NCI-H2029 (cell line): ENCODE results near the gene CBR3.
"Not testable (repeated sequence)": the region's sequence is repeated elsewhere in the genome, so short reads cannot be mapped to it uniquely, and the experiment has no call there.

Experiments
- DNase-seq: peaks from one replicate; lab custom pipeline; 2025; lab: John Stamatoyannopoulos, UW

Gene CBR3

DNA sequence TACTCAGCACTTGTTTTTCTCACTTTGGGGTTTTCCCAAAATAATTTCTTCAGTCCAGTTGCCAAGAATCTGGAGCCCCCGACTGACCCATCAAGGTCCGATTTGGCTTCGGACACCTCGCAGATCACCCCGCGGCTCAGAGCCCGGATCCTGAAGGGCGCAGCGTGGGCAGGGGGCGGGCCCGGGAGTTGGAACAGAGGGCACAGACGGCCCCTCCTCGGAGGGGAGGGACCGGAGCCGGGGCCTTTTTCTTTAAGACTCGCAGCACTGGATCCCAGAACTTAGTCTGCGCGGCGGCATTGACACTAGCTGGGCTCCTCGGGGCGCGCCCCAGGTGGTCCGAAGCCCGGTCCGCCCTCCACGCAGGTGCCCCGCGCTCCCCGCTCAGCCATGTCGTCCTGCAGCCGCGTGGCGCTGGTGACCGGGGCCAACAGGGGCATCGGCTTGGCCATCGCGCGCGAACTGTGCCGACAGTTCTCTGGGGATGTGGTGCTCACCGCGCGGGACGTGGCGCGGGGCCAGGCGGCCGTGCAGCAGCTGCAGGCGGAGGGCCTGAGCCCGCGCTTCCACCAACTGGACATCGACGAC lies at the start of gene CBR3:
CBR3 (plus strand) TSS at position 277 of the 588 bp plus-strand sequence; CDS start at position 391, 114 bp downstream.
- DNase-seq: no peak

DNA sequence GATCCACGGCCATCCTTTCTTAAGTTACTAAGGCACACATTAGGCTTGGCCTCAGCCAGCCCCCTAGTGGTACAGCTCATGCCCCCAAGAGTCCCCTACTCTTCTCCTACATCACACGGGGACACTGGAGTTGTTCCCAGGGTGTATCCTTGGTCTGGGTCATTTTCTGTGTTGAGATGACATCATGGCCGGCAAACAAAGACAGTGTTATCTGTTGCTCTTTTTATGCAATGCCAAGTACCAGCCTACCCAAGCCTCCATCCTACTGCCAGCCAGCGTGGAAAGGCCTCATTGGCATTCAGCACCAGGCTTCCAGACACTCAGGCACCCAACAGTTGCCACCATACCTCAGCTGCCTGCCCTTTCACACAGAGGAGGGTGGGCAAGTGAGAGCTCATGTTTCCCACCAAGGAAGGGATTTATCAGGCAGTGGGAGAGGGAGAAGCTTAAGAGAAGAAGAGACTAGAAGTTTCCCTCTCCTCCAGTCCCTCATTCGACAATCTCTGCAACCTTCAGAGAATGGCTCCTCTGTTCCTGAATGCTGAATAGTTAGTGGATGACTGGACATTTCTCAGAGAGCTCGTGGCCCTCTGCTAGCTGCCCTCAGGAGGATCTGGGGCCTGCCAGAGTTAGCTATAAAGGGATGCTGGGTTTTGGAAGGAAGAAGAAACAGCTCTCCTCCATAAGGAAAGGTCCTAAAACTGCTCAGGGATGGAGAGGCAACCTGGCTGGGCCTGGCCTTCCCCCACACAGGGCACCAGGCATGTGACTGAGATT lies 47.3 kb upstream of the CBR3 start:
- DNase-seq: no peak

DNA sequence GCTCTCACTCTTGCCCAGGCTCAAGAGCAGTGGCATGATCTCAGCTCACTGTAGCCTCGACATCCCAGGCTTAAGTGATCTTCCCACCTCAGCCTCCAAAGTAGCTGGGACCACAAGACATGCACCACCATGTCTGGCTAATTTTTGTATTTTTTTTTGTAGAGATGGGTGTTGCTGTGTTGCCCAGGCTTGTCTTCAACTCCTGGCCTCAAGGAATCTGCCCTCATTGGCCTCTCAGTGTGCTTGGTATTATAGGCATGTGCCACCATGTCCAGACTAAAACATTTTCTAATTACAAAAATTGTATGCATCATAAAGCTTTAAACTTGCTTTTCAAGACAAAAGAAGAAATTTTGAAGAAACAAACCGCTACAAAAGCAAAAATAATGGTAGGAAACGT lies 44.9 kb upstream of the CBR3 start:
- no peak for DNase-seq

DNA sequence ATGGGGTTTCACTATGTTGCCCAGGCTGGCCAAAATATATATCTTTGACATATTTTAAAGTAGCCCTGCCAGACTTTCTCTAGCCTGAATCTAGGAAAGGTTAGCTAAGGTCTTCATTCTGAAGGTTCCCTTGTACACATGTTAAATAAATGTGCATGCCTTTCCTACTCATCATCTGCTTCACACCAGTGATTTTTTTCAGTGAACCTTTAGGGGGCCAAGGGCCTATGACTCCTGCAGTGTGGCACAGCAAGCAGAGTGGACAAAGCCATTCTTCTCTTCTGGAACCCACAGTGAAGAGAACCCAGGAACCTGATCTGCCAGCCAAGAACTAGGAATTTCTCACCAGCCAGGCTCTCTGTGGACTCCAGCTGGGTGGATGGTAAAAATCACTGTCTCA lies 42.2 kb upstream of the CBR3 start:
- no peak for DNase-seq

DNA sequence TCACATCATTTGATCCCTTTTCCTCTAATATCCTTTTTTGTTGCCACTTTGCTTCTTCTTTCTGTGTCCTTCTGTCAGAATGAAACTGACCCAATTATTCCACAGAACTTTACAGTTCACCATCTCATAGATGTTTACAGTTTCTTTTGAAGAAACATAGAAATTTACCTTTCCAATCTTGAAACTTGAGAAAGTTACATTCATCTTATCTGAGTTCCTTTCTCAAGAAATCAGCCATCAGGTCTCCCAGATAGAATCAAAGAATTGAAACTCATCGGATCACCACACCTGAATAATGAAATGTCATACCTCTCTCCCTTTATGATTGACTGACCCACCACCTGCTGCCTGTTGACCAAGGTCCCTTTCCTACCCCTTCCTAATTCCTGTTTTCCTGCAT lies 41.4 kb upstream of the CBR3 start:
- no peak for DNase-seq

DNA sequence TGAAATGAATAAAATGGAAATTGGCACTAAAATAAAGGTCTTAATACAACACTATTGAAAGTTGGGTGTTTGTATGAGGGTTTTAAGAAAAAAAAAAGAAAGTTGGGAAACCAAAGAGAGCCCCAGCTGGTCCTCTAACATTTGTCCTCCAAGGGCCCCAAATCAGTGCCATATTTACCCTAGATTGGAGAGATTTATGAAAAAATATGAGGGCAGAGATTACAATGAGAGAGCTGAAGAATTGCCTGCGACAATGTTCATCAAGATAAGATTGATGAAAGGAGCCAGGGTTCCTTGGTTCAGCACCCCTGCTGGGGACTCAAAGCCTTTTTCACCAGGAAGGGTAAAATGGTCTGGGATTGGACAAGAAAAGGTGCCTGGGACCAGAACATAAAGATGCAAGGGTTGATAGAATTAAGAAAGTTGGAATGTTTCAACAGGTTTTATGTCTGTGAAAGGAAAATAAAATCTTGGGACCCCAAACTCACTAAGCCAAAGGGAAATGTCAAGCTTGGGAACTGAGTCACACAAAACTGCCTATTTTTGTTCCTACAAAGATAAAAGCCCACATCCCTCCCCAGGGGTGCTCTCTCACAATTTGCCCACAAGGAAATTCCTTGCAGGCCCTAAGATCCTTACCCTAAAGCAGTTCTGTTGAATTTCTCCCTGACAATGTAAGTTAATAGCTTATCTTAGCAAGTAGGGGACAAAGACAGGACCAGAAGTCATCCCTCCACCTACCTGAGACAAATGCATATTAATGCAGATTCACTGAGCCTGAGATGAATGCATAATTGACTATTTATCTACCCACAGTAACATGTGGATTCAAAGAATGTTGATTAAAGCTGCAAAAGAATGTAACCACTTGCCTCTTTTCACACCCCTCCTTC lies 38.2 kb upstream of the CBR3 start:
- no peak for DNase-seq

DNA sequence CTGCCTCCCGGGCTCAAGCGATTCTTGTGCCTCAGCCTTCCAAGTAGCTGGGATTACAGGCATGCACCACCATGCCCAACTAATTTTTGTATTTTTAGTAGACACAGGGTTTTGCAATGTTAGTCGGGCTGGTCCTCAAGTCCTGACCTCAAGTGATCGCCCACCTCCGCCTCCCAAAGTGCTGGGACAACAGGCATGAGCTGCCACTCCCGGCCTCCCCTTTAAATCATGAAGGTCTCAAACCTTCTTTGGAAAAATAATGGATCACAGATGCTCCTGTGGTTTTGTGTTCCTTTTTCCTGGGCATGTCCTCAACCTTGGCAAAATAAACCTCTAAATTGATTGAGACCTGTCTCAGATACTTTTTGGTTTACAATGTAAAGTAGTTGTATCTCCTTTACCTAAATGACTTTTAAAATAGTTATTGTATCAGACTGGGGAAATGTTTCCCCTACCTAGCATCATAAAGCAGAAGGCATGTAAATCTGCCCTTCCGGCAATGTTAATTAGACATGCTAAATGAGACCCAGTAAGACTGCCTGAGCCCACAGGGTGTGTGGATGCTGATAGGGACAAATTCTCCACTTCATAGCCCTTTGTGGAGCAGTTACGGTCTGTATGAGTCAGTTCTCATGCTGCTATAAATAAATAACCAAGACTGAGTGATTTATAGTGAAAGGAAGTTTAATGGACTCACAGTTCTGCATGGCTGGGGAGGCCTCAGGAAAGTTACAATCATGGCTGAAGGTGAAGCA lies 37.3 kb upstream of the CBR3 start:
- DNase-seq: no peak

DNA sequence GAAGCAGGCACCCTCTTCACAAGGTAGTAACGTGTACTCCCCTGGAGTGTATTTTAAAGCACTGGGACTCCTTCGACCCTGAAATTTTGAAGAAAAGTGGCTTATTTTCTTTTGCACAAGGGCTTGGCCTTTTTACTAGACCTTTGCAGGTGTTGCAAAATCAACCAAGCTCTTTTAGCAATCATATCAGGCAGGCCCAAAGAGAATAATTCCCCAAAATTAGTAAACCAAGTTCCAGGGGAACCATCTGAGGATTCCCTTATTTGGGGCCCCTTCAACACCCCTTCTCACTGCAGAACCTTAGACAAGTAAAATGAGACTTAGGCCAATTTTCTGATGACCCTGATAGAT lies 36.7 kb upstream of the CBR3 start:
- DNase-seq: no peak

DNA sequence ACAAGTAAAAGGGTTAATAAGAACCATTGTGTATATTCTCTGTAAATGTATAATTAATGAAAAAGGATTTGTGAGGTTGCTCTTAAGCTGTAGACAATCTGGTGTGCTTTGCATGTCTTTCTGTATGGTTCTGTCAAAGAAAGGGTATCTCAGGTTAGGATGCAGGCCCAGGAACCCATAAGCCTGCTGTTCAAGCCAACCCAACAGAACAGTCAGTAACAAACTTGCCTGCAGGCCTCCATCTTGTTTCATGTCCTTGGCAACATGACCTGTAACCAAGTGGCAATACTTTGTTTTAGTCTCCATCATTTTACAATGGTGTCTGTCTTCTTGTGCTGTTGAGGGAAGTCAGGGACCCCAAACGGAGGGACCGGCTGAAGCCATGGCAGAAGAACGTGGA lies 35.9 kb upstream of the CBR3 start:
- DNase-seq: no peak

DNA sequence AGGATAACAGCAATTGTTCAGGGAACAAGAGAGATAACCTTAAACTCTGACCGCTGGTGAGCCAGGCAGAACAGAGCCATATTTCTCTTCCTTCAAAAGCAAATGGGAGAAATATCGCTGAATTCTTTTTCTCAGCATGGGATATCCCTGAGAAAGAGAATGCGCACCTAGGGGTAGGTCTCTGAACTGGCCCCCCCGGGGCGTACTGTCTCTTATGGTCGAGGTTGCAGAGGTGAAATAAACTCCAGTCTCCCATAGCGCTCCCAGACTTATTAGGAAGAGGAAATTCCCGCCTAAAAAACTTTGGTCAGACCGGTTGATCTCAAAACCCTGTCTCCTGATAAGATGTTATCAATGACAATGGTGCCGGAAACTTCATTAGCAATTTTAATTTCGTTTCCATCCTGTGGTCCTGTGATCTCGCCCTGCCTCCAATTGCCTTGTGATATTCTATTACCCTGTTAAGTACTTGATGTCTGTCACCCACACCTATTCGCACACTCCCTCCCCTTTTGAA lies 35.1 kb upstream of the CBR3 start:
- not testable (repeated sequence) for DNase-seq

DNA sequence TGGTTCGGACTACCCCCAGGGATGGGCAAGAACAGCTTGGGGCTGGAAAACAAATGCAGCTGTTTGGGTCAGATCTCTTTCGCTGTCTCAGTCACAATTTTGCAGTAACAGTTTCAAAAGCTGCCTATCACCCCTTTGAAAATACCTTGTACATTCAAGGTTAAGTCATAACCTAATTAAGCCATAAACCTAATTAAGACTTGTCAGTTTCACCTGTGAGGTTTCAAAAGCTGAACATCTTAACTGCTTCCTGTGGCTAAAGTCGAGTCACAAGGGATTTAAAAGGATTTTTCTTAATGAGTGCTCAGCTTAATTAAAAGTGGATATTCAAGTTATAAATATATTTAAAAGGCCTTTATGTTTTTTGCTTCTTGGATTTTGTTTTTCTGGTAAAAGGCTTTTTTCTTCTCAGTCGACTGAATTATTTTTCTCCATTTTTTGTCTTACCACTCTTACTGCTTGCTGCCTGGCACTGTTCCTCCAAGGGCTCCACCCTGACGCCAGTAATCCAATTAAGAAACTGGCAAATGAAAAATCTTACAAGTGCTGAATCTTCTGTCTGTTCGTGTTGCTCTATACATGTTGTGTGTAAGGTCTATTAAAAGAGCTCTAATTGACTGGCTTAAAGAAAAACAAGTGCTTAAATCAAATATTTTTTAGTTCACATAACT lies 33.8 kb upstream of the CBR3 start:
- no peak for DNase-seq

DNA sequence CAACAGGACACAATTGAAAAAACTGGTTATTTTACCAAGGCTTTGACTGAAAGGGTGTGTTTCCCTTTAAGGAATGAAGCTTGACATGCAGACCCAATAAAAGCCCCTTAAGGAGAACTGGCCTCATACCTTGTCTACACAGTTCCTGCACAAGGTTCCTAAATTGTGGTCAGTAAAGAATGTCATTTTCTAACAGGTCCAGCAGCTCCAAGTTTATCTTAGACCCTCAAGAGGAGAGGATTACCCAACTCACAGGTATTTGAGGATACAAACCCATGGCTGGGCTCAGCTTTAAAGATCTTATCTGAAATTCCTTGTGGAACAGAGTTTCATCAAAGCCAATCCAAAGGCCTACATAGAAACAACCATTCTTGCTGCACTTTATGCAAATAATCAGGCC lies 31.4 kb upstream of the CBR3 start:
- DNase-seq: no peak

DNA sequence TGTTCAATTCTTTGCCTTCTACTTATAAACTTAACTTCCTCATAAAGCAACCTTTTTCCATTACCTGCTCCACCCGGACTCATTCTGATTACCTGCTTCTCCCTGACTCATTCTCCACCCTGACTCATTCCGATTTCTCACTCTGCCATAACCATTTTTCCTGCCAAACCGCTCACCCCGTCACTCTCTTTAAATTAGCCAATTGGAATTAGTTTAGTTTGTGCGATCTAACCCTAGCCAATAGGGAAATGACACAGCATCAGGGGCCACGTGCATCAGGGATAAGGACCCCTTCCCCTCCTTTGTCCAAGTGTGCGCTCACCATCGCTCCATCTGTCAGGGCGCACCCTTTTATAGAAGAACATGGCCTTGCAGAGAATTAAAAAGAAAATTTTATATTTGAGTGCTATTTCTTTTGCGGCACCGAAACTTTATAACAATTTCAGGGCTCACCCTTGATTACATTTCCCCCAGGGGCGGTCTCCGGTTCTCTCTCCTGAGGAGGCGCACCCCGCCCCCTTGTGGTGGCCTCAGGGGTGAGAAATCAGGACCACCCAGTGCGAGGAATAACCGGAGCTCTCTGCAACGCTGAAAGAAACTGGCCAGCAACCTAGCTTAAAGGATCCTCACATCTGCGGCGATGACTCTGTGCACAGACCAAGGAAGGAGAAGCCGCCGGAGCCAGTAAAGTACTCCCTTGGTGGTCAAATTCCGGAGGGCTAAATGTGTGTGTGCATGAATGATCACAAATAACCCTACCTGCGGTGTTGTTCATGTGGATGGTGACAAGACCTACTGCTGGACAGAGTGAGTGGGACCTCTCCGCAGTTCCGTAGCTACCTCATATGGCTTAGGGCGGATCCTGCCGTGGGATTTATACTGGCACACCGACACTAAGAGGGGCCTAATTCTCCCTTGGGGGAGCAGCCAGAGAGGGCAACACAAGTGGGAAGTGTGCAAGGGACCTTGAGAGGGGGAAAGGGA lies 30.3 kb upstream of the CBR3 start:
- no peak for DNase-seq

DNA sequence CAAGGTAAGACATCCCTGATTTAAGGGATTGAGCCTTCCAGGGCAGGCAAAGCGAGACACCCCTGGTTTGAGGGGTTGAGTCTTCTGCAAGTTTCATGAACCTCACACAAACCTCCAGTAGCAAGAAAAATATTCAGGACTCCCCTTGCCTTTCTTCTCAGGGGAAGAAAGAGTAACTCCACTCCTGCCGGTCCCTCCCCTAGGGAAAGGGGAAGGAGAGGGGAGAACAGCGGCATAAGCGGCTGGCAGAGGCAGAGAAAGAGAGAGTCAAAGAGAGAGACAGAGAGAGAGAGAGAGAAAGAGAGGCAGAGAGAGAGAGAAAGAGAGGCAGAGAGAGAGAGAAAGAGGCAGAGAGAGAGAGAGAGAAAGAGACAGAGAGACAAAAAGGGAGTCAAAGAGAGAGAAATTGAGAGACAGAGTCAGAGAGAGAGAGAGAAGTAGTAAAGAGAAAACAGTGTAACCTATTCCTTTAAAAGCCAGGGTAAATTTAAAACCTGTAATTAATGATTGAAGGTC lies 29.5 kb upstream of the CBR3 start:
- no peak for DNase-seq

DNA sequence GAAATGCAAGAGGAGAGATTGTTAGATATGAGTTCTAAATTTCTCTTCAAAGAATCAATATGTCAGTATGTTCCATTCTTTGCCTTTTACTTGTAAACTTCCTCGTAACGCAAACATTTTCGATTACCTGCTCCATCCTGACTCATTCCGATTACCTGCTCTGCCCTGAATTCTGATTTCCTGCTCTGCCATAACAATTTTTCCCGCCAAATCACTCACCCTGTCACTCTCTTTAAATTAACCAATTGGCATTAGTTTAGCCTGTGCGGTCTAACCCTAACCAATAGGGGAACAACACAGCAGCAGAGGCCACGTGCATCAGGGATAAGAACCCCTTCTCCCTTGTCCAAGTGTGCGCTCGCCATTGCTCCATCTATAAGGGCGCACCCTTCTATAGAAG lies 25.0 kb upstream of the CBR3 start:
- DNase-seq: no peak

DNA sequence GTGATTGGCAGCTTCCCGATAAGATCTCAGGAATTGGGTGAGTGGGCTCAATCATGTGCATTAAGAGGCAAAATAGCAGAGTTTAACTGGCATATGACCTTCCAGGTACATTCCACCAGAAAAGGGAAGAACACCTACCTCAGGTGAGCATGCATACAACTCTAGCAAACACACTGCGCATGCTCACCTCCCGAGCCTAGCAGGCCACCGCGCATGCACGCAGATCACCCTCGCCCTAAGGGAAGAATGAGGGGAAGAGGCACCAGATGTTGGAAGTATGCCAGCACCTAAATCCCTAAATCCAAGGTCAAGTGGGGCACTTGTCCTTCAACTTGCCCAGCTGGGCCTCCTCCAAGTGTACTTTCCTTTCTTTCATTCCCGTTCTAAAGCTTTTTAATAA lies 23.6 kb upstream of the CBR3 start:
- no peak for DNase-seq

DNA sequence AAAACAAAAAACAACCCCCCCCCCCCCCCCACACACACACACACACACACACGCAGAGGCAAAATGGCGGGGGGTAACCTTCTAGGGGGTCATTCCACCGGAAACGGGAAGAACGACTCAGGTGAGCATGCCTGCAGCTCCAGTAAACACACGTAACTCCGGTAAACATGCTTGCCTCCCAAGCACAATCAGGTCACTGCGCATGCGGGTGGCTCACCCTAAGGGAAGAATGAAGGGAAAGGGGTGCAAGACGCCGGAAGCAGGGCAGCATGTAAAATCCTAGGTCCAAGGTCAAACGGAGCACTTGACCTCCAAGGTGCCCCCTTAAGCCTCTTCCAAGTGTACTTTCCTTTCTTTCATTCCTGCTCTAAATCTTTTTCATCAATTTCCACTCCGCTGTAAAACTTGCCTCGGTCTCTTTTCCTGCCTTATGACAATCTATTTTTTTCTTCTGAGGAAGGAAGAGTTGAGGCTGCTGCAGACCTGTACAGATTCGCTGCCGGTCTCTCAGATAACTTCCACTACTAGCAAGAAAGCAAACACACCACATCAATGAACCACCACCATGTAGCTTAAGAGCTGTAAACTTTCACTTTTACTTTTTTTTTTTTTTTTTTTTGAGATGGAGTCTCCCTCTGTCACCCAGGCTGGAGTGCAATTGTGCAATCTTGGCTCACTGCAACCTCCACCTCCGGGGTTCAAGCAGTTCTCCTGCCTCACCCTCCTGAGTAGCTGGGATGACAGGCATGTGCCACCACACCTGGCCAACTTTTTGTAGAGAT lies 21.0 kb upstream of the CBR3 start:
- DNase-seq: peak; percentile 91

DNA sequence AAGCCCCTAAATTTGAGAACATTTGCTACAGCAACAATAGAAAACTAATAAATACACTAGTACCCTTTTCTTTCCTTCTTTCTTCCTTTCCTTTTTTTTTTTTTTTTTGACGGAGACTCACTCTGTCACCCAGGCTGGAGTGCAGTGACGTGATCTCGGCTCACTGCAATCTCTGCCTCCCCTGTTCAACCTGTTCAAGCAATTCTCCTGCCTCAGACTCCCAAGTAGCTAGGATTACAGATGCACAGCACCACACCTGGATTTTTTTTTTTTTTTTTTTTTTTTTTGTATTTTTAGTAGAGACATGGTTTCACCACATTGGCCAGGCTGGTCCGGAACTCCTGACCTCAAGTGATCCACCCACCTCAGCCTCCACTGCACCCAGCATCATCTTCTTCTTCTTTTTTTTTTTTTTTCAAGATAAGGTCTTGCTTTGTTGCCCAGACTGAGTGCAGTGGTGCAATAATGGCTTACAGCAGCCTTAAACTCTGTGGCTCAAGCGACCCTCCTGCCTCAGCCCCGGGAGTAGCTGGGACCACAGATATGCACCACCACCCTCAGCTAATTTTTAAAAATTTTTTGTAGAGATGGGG lies 19.6 kb upstream of the CBR3 start:
- no peak for DNase-seq

DNA sequence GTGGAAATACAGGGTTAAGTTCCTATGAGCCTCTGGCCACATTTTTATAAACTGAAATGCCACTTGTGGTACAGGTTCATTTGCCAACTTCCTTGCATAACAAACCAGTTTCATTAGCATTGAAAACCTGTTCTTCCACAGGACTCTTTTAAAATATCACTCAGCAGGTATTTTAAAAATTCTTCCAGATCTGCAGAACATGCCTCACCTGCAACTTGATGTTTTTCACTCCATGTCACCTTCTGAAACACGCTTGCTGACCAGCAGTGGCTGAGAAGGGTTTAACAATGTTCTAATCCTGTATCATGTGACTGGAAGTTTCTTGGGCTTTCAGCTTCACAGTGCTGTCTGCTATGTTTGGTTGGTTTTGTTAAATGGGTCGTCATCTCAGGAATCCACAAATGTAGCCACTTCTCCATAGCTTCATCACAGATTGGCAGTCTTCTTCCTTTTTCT lies 17.6 kb upstream of the CBR3 start:
- DNase-seq: no peak
